Neural progenitor cell (in vitro differentiated cells): ENCODE measurements around the gene GIT1. TPM values are rescaled to one million over a fixed set of nuclear protein-coding genes. Genes with fewer than 3 reads are reported as not detected.

ENCODE experiments used
- DNase-seq: peaks from one replicate; pipeline ENCODE4 v3.0.0-alpha.2; 2016; ENCODE audit warnings: low spot score
- H2AFZ ChIP-seq: fragments of 200-600 bp; sonication (generic); replicated peaks from 2 replicates; pipeline ENCODE4 v1.6.1; 2016; ENCODE audit warnings: antibody characterized with exemption
- H3F3A ChIP-seq: fragments of 200-600 bp; sonication (generic); 2 replicates; pipeline ENCODE4 v1.6.1; 2016; ENCODE audit warnings: antibody characterized with exemption, low read depth
- H3K27ac ChIP-seq: fragments of 200-600 bp; sonication (generic); 2 replicates; pipeline ENCODE4 v1.5.1; 2016; ENCODE audit warnings: mild to moderate bottlenecking
- H3K27me3 ChIP-seq: fragments of 200-600 bp; sonication (generic); 2 replicates; pipeline ENCODE4 v1.6.1; 2016; ENCODE audit warnings: mild to moderate bottlenecking, moderate library complexity
- H3K36me3 ChIP-seq: fragments of 200-600 bp; sonication (generic); 2 replicates; pipeline ENCODE4 v1.5.1; 2016
- H3K4me1 ChIP-seq: fragments of 200-600 bp; sonication (generic); 2 replicates; pipeline ENCODE4 v1.6.1; 2016; ENCODE audit warnings: mixed run types
- H3K4me2 ChIP-seq: fragments of 200-600 bp; sonication (generic); 2 replicates; pipeline ENCODE4 v1.6.1; 2016
- H3K4me3 ChIP-seq: fragments of 200-600 bp; sonication (generic); 2 replicates; pipeline ENCODE4 v1.5.1; 2016
- H3K79me2 ChIP-seq: fragments of 200-600 bp; sonication (generic); 2 replicates; pipeline ENCODE4 v1.6.1; 2016; ENCODE audit warnings: low read depth
- H3K9ac ChIP-seq: fragments of 200-600 bp; sonication (generic); 2 replicates; pipeline ENCODE4 v1.6.1; 2016
- H3K9me3 ChIP-seq: fragments of 200-600 bp; sonication (generic); 2 replicates; pipeline ENCODE4 v1.5.1; 2016; ENCODE audit warnings: low read depth
- H4K20me1 ChIP-seq: fragments of 200-600 bp; sonication (generic); 2 replicates; pipeline ENCODE4 v1.6.1; 2016; ENCODE audit warnings: low read depth
- H3K27ac Mint-ChIP-seq: 3 replicates; pipeline ENCODE4 v1.8.0; 2021; ENCODE audit warnings: mixed read lengths
- H3K27me3 Mint-ChIP-seq: 2 replicates; pipeline ENCODE4 v1.8.0; 2022; ENCODE audit warnings: low read depth, mild to moderate bottlenecking, inconsistent platforms, moderate library complexity, mixed read lengths; ENCODE audit not compliant: insufficient read depth
- H3K36me3 Mint-ChIP-seq: 3 replicates; pipeline ENCODE4 v1.8.0; 2021; ENCODE audit warnings: mixed read lengths
- H3K4me1 Mint-ChIP-seq: 3 replicates; pipeline ENCODE4 v1.8.0; 2021; ENCODE audit warnings: mixed read lengths
- H3K4me3 Mint-ChIP-seq: 3 replicates; pipeline ENCODE4 v1.8.0; 2021; ENCODE audit warnings: mild to moderate bottlenecking, moderate library complexity, mixed read lengths
- H3K9me3 Mint-ChIP-seq: 3 replicates; pipeline ENCODE4 v1.8.0; 2020; ENCODE audit warnings: mixed read lengths
- EZH2 ChIP-seq: fragments of 200-600 bp; sonication (generic); IDR thresholded peaks from 2 replicates; pipeline ENCODE4 v1.6.1; 2017; ENCODE audit warnings: antibody characterized with exemption, mild to moderate bottlenecking, moderate library complexity
- EZH2phosphoT487 ChIP-seq: fragments of 200-600 bp; sonication (generic); IDR thresholded peaks from 2 replicates; pipeline ENCODE4 v1.6.1; 2017; ENCODE audit warnings: antibody characterized with exemption
- total RNA-seq: library from RNA; depleted of rRNA; stranded (reverse); fragments of >200 nt; gene quantifications from 2 replicates; pipeline ENCODE4 v1.2.3, GENCODE V29; 2015; ENCODE audit warnings: low replicate concordance
- TF ChIP-seq, protein P1 (sequence below): fragments of 200-600 bp; sonication (generic); IDR thresholded peaks from 2 replicates; pipeline ENCODE4 v1.5.1; 2017; ENCODE audit warnings: antibody characterized with exemption, mild to moderate bottlenecking

GIT1 gene
- total RNA-seq, 1 donor from 2014 or later, result 17.6 TPM

DNA sequence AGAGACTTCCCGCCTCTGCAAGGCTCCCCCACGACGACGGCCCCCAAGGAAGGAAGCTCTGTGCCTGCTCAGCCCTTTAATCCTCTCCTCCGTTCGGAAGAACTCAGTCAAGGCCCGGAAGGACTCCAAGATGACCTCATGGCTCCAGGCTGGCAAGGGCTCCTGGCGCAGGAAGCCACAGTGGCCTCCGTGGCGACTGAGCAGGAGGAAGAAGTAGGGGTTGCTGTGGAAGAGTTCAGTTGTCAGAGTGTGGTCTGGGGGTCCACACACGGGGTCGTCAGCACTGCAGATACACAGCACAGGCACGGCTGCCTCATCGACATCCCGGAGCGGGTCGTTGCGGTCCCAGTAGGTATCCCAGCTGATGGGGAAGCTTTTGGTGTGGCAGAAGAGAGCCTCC lies 26.8 kb downstream of the GIT1 start:
- Histone ChIP-seq H3F3A (peaks cover 33% of the 10 kb centered on the region), H3K9me3 (no peaks in the 10 kb centered on the region), H3K79me2 (no peaks in the 10 kb centered on the region), H3K27me3 (peaks cover 38% of the 10 kb centered on the region), H3K4me2 (no peak overlapping the region), H3K4me3 (no peak overlapping the region), H2AFZ (no peak overlapping the region), H3K9ac (no peak overlapping the region), H4K20me1 (peaks cover 5% of the 10 kb centered on the region), H3K27ac (no peak overlapping the region), H3K36me3 (no peaks in the 10 kb centered on the region), H3K4me1 (peaks cover 9% of the 10 kb centered on the region)
- Mint-ChIP-seq H3K4me3 (no peak overlapping the region), H3K4me1 (peaks cover 5% of the 10 kb centered on the region), H3K36me3 (no peaks in the 10 kb centered on the region), H3K9me3 (no peaks in the 10 kb centered on the region), H3K27ac (no peak overlapping the region), H3K27me3 (peaks cover 29% of the 10 kb centered on the region)
- TF ChIP-seq, protein P1, sequence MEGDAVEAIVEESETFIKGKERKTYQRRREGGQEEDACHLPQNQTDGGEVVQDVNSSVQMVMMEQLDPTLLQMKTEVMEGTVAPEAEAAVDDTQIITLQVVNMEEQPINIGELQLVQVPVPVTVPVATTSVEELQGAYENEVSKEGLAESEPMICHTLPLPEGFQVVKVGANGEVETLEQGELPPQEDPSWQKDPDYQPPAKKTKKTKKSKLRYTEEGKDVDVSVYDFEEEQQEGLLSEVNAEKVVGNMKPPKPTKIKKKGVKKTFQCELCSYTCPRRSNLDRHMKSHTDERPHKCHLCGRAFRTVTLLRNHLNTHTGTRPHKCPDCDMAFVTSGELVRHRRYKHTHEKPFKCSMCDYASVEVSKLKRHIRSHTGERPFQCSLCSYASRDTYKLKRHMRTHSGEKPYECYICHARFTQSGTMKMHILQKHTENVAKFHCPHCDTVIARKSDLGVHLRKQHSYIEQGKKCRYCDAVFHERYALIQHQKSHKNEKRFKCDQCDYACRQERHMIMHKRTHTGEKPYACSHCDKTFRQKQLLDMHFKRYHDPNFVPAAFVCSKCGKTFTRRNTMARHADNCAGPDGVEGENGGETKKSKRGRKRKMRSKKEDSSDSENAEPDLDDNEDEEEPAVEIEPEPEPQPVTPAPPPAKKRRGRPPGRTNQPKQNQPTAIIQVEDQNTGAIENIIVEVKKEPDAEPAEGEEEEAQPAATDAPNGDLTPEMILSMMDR, result no peak
- TF ChIP-seq EZH2phosphoT487, result no peak
- TF ChIP-seq EZH2, result no peak
- DNase-seq, result no peak

DNA sequence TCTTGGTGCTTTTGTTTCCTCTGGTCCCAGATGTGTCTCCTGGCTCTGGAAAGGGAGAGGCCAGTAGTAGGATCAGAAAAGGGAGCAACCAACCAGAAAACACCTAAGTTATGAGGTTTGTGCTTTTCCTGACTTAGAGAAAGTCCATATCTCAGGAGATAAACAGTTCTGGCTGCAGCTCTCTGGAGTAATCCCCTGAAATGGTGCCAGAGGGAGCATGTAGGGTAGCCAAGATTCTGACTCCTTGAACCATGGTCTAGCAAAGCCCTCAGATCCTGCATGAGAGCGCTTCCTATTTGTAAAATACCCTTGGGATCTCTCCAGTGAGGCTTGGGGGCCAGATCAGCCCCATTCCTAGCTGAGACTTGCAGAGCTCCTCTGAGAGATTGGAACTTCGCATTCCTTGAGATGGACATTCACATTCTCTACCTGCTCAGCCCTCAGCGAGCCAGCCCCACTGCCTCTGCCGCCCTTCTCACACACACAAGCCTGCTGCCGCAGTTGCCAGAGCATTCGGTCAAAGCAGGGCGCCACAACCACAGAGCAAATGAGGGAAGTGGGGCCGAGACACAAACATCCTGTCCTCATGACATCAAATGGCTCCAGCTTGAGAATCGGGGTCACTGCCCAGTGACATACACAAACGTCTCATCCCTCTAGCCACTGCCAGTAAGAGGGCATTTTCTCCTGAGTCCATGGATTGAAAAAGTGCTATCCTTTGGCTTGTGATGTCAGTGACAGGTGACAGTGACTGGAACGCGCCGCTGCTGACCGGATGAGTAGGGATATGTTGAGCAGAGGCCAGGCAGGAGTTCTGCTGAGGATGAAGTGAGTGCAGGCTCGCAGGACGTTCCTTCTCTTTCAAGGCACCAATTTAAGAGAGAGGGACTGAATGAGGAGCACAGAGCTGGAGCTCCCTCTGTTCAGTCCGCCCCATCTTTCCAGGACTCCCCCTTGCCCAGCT lies 27.6 kb downstream of the GIT1 start:
- Mint-ChIP-seq H3K36me3 (no peaks in the 10 kb centered on the region), H3K27ac (peak overlapping the region; percentile 66), H3K4me3 (no peak overlapping the region), H3K27me3 (peaks cover 27% of the 10 kb centered on the region), H3K4me1 (peaks cover 5% of the 10 kb centered on the region), H3K9me3 (no peaks in the 10 kb centered on the region)
- TF ChIP-seq, protein P1, result no peak
- TF ChIP-seq EZH2 (no peak), EZH2phosphoT487 (no peak)
- Histone ChIP-seq H3K27ac (no peak overlapping the region), H3K9me3 (no peaks in the 10 kb centered on the region), H3K4me1 (peaks cover 9% of the 10 kb centered on the region), H3K9ac (no peak overlapping the region), H3K27me3 (peaks cover 30% of the 10 kb centered on the region), H4K20me1 (peaks cover 5% of the 10 kb centered on the region), H3F3A (peaks cover 25% of the 10 kb centered on the region), H3K79me2 (no peaks in the 10 kb centered on the region), H3K36me3 (no peaks in the 10 kb centered on the region), H2AFZ (no peak overlapping the region), H3K4me3 (no peak overlapping the region), H3K4me2 (no peak overlapping the region)
- DNase-seq, result no peak

DNA sequence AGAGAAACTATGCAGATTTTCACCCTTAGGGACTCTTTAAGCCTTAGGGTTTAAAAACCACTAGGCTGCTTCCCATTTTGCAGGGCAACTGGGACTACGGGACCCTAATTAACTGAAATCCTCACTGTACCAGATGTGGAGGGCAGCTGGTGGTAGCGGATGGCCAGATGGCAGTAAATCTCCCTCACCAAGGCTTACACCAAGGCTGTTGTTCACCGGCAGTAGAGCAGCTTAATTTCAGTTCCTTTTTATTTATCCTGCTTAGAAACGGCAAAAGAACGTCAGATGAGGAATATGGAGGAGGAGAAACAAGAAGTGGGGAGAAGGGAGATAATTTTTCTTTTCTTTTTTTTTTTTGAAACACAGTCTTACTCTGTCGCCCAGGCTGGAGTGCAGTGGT lies 29.1 kb downstream of the GIT1 start:
- peaks cover 1% of the 10 kb centered on the region for H4K20me1 ChIP-seq
- Mint-ChIP-seq H3K4me3 (no peak overlapping the region), H3K9me3 (no peaks in the 10 kb centered on the region), H3K27me3 (peaks cover 16% of the 10 kb centered on the region), H3K27ac (no peak overlapping the region), H3K4me1 (no peaks in the 10 kb centered on the region), H3K36me3 (no peaks in the 10 kb centered on the region)
- no peaks in the 10 kb centered on the region for H3K36me3 ChIP-seq
- no peaks in the 10 kb centered on the region for H3K9me3 ChIP-seq
- H3F3A ChIP-seq, result peaks cover 10% of the 10 kb centered on the region
- H3K4me1 ChIP-seq, result peaks cover under 1% of the 10 kb centered on the region
- no peak overlapping the region for H3K27ac ChIP-seq
- H2AFZ ChIP-seq, result no peak overlapping the region
- TF ChIP-seq, protein P1, result no peak
- TF ChIP-seq EZH2, result no peak
- no peak for TF ChIP-seq EZH2phosphoT487
- H3K79me2 ChIP-seq, result no peaks in the 10 kb centered on the region
- no peak for DNase-seq
- H3K4me2 ChIP-seq, result no peak overlapping the region
- no peak overlapping the region for H3K9ac ChIP-seq
- H3K4me3 ChIP-seq, result no peak overlapping the region
- peaks cover 15% of the 10 kb centered on the region for H3K27me3 ChIP-seq
